OCI-LY7 (cell line): Measurements from ENCODE around the gene RAD51B.

ENCODE experiments used
- CTCF ChIP-seq: fragments of 200-600 bp; sonication (generic); conservative IDR thresholded peaks from 2 replicates; pipeline ENCODE4 v1.5.1; 2014; ENCODE audit warnings: mild to moderate bottlenecking, antibody characterized with exemption, low read length, moderate library complexity, mixed read lengths
- EZH2phosphoT487 ChIP-seq: fragments of 200-600 bp; sonication (generic); IDR thresholded peaks from 2 replicates; pipeline ENCODE4 v1.6.1; 2018; ENCODE audit warnings: low read depth, borderline replicate concordance, mild to moderate bottlenecking, mixed run types, antibody characterized with exemption, low read length, moderate library complexity, mixed read lengths

- TF ChIP-seq CTCF (no peak), EZH2phosphoT487 (no peak)
These were observed 37.5 kb upstream of the RAD51B start for GRCh38 chr14:67782090-67782489.
